Neuronal stem cell (in vitro differentiated cells): ENCODE results near the gene SRBD1.

ENCODE experiments used
- DNase-seq: peaks from one replicate; pipeline ENCODE4 v3.0.0-alpha.2; 2013; ENCODE audit warnings: low spot score
- H2AFZ ChIP-seq: one replicate; pipeline ENCODE4 v1.6.1; 2013; ENCODE audit warnings: mild to moderate bottlenecking, low read length, inconsistent platforms
- H2AK5ac ChIP-seq: 2 replicates; pipeline ENCODE4 v1.6.1; 2013; ENCODE audit warnings: low read depth, mild to moderate bottlenecking, inconsistent platforms, low read length, moderate library complexity, mixed read lengths
- H2BK120ac ChIP-seq: 2 replicates; pipeline ENCODE4 v1.6.1; 2013; ENCODE audit warnings: low read depth, mild to moderate bottlenecking, inconsistent platforms, low read length, moderate library complexity, mixed read lengths
- H2BK12ac ChIP-seq: one replicate; pipeline ENCODE4 v1.6.1; 2013; ENCODE audit warnings: low read length, inconsistent platforms
- H2BK15ac ChIP-seq: 2 replicates; pipeline ENCODE4 v1.6.1; 2013; ENCODE audit warnings: mild to moderate bottlenecking, low read length, inconsistent platforms, mixed read lengths
- H2BK5ac ChIP-seq: one replicate; pipeline ENCODE4 v1.6.1; 2013; ENCODE audit warnings: inconsistent platforms, mild to moderate bottlenecking, low read length, moderate library complexity
- H3K14ac ChIP-seq: one replicate; pipeline ENCODE4 v1.6.1; 2013; ENCODE audit warnings: low read length, inconsistent platforms
- H3K18ac ChIP-seq: 2 replicates; pipeline ENCODE4 v1.6.1; 2013; ENCODE audit warnings: low read length, inconsistent platforms
- H3K23ac ChIP-seq: 2 replicates; pipeline ENCODE4 v1.6.1; 2013; ENCODE audit warnings: low read depth, mild to moderate bottlenecking, mixed read lengths, low read length, inconsistent platforms; ENCODE audit not compliant: poor library complexity
- H3K27ac ChIP-seq: replicated peaks from 3 replicates; pipeline ENCODE4 v1.5.1; 2013; ENCODE audit warnings: low read length, inconsistent platforms
- H3K27me3 ChIP-seq, 3 experiments: 2 replicates each; pipeline ENCODE4 v1.6.1; 2013; ENCODE audit warnings: low read length in 3 of 3, mild to moderate bottlenecking in 2 of 3, inconsistent platforms in 1 of 3, low read depth in 1 of 3, mixed read lengths in 1 of 3, moderate library complexity in 1 of 3; ENCODE audit not compliant: control insufficient read depth in 3 of 3, insufficient read depth in 3 of 3
- H3K36me3 ChIP-seq, 2 donors: replicated peaks in 1 of 2; 2 replicates each; pipeline ENCODE4 v1.6.1; 2013; ENCODE audit warnings: low read length in 2 of 2; ENCODE audit not compliant: control insufficient read depth in 2 of 2, insufficient read depth in 2 of 2
- H3K4ac ChIP-seq: 2 replicates; pipeline ENCODE4 v1.6.1; 2013; ENCODE audit warnings: inconsistent platforms, mild to moderate bottlenecking, low read length, moderate library complexity
- H3K4me1 ChIP-seq, 2 donors: 1 replicate in 1 of 2; 2 replicates in 1 of 2; pipeline ENCODE4 v1.6.1; 2013; ENCODE audit warnings: low read length in 2 of 2, low read depth in 1 of 2; ENCODE audit not compliant: control insufficient read depth in 2 of 2, insufficient read depth in 1 of 2
- H3K4me2 ChIP-seq: one replicate; pipeline ENCODE4 v1.6.1; 2013; ENCODE audit warnings: mild to moderate bottlenecking, low read length, inconsistent platforms; ENCODE audit not compliant: insufficient read depth, poor library complexity, severe bottlenecking
- H3K4me3 ChIP-seq, 2 donors: 2 replicates each; pipeline ENCODE4 v1.5.1; 2013; ENCODE audit warnings: low read length in 2 of 2, mild to moderate bottlenecking in 2 of 2, inconsistent platforms in 1 of 2, moderate library complexity in 1 of 2
- H3K79me1 ChIP-seq: one replicate; pipeline ENCODE4 v1.6.1; 2013; ENCODE audit warnings: low read depth, mild to moderate bottlenecking, inconsistent platforms, low read length, moderate library complexity
- H3K9ac ChIP-seq: one replicate; pipeline ENCODE4 v1.6.1; 2013; ENCODE audit warnings: mild to moderate bottlenecking, low read depth, low read length, inconsistent platforms; ENCODE audit not compliant: poor library complexity
- H3K9me3 ChIP-seq, 2 donors: replicated peaks in 1 of 2; 2 replicates each; pipeline versions ENCODE3 to v1.6.1; 2013; ENCODE audit warnings: low read length in 2 of 2, mild to moderate bottlenecking in 2 of 2, inconsistent platforms in 1 of 2, low read depth in 1 of 2, mixed read lengths in 1 of 2, moderate library complexity in 1 of 2; ENCODE audit not compliant: control insufficient read depth in 2 of 2, insufficient read depth in 1 of 2
- H4K8ac ChIP-seq: one replicate; pipeline ENCODE4 v1.6.1; 2013; ENCODE audit warnings: low read depth, mild to moderate bottlenecking, inconsistent platforms, low read length, moderate library complexity
- H4K91ac ChIP-seq: one replicate; pipeline ENCODE4 v1.6.1; 2013; ENCODE audit warnings: low read length, low read depth, mild to moderate bottlenecking, inconsistent platforms; ENCODE audit not compliant: poor library complexity
- WGBS, 2 donors: extraction: QIAGEN DNeasy Blood & Tissue Kit; methylation state at CpG; one replicate each; pipeline ENCODE4 v1.1.7; 2013; ENCODE audit warnings: missing lambda C conversion rate in 2 of 2, mixed read lengths in 1 of 2; ENCODE audit not compliant: insufficient read length in 2 of 2, insufficient replicate concordance in 1 of 2; ENCODE audit errors: extremely low coverage in 2 of 2; 5-methylcytosine and 5-hydroxymethylcytosine counted together

The SRBD1 gene

DNA sequence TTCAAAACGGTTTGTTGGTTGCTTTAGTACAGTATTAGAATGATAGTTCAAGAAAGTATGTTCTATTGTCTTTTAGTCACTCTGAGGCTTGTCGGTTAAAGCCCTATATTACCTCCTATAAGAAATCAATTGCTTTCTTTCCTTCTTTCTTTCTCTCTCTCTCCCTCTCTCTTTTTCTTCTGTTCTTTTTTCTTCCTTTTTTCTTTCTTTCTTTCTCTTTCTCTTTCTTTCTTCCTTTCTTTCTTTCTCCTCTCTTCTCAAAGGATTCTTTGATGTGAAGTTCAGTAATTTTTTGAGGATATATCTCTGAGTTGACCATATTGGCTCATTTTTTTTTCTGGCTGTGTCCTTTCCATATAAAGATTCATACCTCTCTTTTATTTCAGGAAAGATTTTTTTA is 249.4 kb downstream of the SRBD1 start:
- Histone ChIP-seq H2AK5ac (no peak overlapping the region), H3K79me1 (no peaks in the 10 kb centered on the region), H4K91ac (no peak overlapping the region), H3K27ac (no peak overlapping the region), H3K18ac (no peak overlapping the region), H3K4me2 (no peak overlapping the region), H3K9me3 (no peaks in the 10 kb centered on the region), H3K9ac (no peak overlapping the region), H3K23ac (no peak overlapping the region), H2AFZ (no peak overlapping the region), H3K27me3 (no peaks in the 10 kb centered on the region), H4K8ac (no peak overlapping the region), H3K4ac (no peak overlapping the region), H3K4me3 (no peak overlapping the region), H3K36me3 (no peaks in the 10 kb centered on the region), H3K4me1 (peaks cover 0 to 1% of the 10 kb centered on the region in 2 donors), H2BK15ac (no peak overlapping the region), H2BK5ac (no peak overlapping the region), H3K14ac (no peak overlapping the region), H2BK12ac (no peak overlapping the region), H2BK120ac (no peak overlapping the region)
- no peak for DNase-seq
- WGBS, 2 donors, result no CpG with 5 or more reads among the region's 2 CpGs

GRCh38 chr2:45354776-45355175 is 256.3 kb downstream of the SRBD1 start:
- H2BK12ac ChIP-seq, result no peak overlapping the region
- no peak overlapping the region for H3K23ac ChIP-seq
- no peak overlapping the region for H4K91ac ChIP-seq
- no peak overlapping the region for H2BK5ac ChIP-seq
- no peak for DNase-seq
- no peak overlapping the region for H3K9ac ChIP-seq
- no peak overlapping the region for H3K4me3 ChIP-seq
- peaks cover 3 to 10% of the 10 kb centered on the region in 2 donors for H3K4me1 ChIP-seq
- H3K4ac ChIP-seq, result no peak overlapping the region
- H3K27me3 ChIP-seq, result no peaks in the 10 kb centered on the region
- no peaks in the 10 kb centered on the region for H3K36me3 ChIP-seq
- no peaks in the 10 kb centered on the region for H3K9me3 ChIP-seq
- H3K27ac ChIP-seq, result no peak overlapping the region
- H2AK5ac ChIP-seq, result no peak overlapping the region
- no CpG with 5 or more reads among the region's 2 CpGs for WGBS, 2 donors
- no peak overlapping the region for H3K18ac ChIP-seq
- no peak overlapping the region for H2BK15ac ChIP-seq
- no peak overlapping the region for H4K8ac ChIP-seq
- no peak overlapping the region for H2AFZ ChIP-seq
- H3K14ac ChIP-seq, result no peak overlapping the region
- no peak overlapping the region for H3K4me2 ChIP-seq
- H3K79me1 ChIP-seq, result no peaks in the 10 kb centered on the region
- H2BK120ac ChIP-seq, result no peak overlapping the region

DNA sequence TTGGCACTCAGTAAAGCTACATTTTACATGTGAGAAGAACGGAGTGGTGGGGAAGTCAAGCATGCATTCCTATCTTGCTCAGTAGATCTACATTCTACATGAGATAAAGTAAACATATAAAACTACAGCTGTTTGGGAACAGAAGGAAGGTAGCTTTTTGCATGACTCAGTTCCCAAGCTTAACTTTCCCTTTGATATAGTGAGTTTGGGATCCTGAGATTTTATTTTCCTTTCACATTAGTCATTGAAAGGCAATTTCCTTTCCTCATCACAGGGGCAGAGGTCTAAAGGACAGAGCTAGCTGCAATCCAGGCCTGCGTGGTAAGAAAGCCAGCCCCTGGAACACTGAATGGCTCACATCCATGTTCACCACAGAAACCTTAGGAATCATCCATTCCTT is 257.2 kb downstream of the SRBD1 start:
- Histone ChIP-seq H2AFZ (no peak overlapping the region), H2BK15ac (no peak overlapping the region), H3K4ac (no peak overlapping the region), H3K18ac (no peak overlapping the region), H3K36me3 (no peaks in the 10 kb centered on the region), H3K27ac (no peak overlapping the region), H3K4me2 (no peak overlapping the region), H4K8ac (no peak overlapping the region), H4K91ac (no peak overlapping the region), H2BK5ac (no peak overlapping the region), H2BK12ac (no peak overlapping the region), H3K23ac (no peak overlapping the region), H2AK5ac (no peak overlapping the region), H3K9me3 (no peaks in the 10 kb centered on the region), H2BK120ac (no peak overlapping the region), H3K4me3 (no peak overlapping the region), H3K9ac (no peak overlapping the region), H3K14ac (no peak overlapping the region), H3K4me1 (peaks cover 3 to 10% of the 10 kb centered on the region in 2 donors), H3K79me1 (no peaks in the 10 kb centered on the region), H3K27me3 (no peaks in the 10 kb centered on the region)
- WGBS, 2 donors, result no CpG with 5 or more reads among the region's 2 CpGs
- no peak for DNase-seq

GRCh38 chr2:45352506-45352905 is 258.6 kb downstream of the SRBD1 start:
- no peak overlapping the region for H3K4me2 ChIP-seq
- no peak overlapping the region for H3K9ac ChIP-seq
- no peaks in the 10 kb centered on the region for H3K79me1 ChIP-seq
- DNase-seq, result no peak
- H3K27me3 ChIP-seq, result no peaks in the 10 kb centered on the region
- H4K8ac ChIP-seq, result no peak overlapping the region
- no peak overlapping the region for H3K23ac ChIP-seq
- H2AFZ ChIP-seq, result no peak overlapping the region
- WGBS, 2 donors, result no CpG with 5 or more reads among the region's 2 CpGs
- H3K36me3 ChIP-seq, result no peaks in the 10 kb centered on the region
- H4K91ac ChIP-seq, result no peak overlapping the region
- H2BK12ac ChIP-seq, result no peak overlapping the region
- no peak overlapping the region for H2BK15ac ChIP-seq
- no peak overlapping the region for H3K18ac ChIP-seq
- no peak overlapping the region for H3K14ac ChIP-seq
- H3K27ac ChIP-seq, result no peak overlapping the region
- no peak overlapping the region for H3K4ac ChIP-seq
- H2AK5ac ChIP-seq, result no peak overlapping the region
- H3K4me1 ChIP-seq, result peaks cover 3 to 10% of the 10 kb centered on the region in 2 donors
- H2BK5ac ChIP-seq, result no peak overlapping the region
- no peaks in the 10 kb centered on the region for H3K9me3 ChIP-seq
- H2BK120ac ChIP-seq, result no peak overlapping the region
- no peak overlapping the region for H3K4me3 ChIP-seq
